Activated CD8-positive, alpha-beta memory T cell treated with anti-CD3 and anti-CD28 coated beads for 36 hours (primary cell): ENCODE data around the gene RAPGEF1. TPM values are rescaled to one million over a fixed set of nuclear protein-coding genes. Genes with fewer than 3 reads are reported as not detected.

ENCODE experiments used
- CTCF ChIA-PET: fragments of 350-600 bp; sonication (Branson Sonifier 250); formaldehyde crosslinking; loops from one replicate; lab custom pipeline; 2021; ENCODE audit warnings: antibody characterized with exemption; lab: Charles Lee
- POLR2A ChIA-PET: fragments of 350-600 bp; sonication (Branson Sonifier 250); formaldehyde crosslinking; loops from one replicate; lab custom pipeline; 2021; ENCODE audit warnings: antibody characterized with exemption; lab: Charles Lee
- total RNA-seq, 2 experiments: library from RNA; stranded (reverse); gene quantifications; one replicate each; pipeline ENCODE4 v1.2.3, GENCODE V29; 2021

RAPGEF1 gene, protein sequence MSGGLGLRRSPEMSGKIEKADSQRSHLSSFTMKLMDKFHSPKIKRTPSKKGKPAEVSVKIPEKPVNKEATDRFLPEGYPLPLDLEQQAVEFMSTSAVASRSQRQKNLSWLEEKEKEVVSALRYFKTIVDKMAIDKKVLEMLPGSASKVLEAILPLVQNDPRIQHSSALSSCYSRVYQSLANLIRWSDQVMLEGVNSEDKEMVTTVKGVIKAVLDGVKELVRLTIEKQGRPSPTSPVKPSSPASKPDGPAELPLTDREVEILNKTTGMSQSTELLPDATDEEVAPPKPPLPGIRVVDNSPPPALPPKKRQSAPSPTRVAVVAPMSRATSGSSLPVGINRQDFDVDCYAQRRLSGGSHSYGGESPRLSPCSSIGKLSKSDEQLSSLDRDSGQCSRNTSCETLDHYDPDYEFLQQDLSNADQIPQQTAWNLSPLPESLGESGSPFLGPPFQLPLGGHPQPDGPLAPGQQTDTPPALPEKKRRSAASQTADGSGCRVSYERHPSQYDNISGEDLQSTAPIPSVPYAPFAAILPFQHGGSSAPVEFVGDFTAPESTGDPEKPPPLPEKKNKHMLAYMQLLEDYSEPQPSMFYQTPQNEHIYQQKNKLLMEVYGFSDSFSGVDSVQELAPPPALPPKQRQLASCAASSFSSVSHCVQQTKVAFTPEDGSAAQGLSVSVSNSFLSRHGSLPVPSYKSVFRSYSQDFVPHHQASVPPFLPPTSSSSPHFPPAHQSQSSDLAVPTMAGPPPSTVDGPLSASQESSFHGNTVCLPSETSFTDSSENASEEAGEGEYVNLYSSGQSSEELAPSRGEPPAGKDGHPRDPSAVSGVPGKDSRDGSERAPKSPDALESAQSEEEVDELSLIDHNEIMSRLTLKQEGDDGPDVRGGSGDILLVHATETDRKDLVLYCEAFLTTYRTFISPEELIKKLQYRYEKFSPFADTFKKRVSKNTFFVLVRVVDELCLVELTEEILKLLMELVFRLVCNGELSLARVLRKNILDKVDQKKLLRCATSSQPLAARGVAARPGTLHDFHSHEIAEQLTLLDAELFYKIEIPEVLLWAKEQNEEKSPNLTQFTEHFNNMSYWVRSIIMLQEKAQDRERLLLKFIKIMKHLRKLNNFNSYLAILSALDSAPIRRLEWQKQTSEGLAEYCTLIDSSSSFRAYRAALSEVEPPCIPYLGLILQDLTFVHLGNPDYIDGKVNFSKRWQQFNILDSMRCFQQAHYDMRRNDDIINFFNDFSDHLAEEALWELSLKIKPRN (N-terminal part only)
- 100 to 1,000 TPM; 125 to 136 TPM for total RNA-seq

DNA sequence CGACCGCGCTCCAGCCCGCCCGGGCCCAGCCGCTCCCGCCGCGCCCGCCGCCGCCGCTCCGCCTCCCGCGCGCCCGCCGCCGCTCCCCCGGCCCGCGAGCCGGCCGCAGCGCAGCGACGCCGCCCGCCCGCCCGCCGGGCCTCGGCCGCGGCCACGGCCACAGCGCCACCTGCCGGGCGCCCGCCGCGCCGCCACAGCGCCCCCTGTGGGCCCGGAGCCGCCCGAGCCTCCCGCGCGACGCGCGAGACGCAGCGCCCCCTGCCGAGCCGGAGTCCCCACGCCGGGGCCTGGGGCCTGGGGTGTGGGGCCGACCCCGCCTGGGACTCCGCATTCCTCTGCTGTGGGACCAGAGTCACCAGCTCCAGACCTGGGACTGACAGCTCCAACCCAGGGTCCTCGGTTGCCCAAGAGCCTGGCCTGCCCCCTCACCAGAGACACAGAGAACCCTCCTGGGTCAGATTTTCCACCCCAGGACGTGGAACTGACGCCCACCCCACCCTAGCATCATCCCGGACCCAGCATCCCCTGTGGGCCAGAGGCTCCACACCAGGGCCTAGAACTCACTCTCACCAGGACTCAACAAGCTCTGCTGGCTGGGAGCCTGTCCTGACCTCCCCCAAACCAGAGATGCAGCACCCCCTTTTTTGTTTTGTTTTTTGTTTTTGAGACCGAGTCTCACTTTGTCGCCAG lies at the start of gene RAPGEF1:
TSS of gene RAPGEF1 (minus strand) at position 118 of the 690 bp plus-strand sequence. CDS start 246 bp downstream, outside the sequence.
- ChIA-PET CTCF (interaction anchor here (0.5 to 3.9 kb wide), 38 partner anchors 9 to 248 kb away, joined by 3 to 35 read pairs (median 4); no protein-coding TSS in a partner anchor), POLR2A (interaction anchor here (0.7 to 1.7 kb wide), 6 partner anchors 11 to 115 kb away, joined by 3 to 14 read pairs (median 6); no protein-coding TSS in a partner anchor)

DNA sequence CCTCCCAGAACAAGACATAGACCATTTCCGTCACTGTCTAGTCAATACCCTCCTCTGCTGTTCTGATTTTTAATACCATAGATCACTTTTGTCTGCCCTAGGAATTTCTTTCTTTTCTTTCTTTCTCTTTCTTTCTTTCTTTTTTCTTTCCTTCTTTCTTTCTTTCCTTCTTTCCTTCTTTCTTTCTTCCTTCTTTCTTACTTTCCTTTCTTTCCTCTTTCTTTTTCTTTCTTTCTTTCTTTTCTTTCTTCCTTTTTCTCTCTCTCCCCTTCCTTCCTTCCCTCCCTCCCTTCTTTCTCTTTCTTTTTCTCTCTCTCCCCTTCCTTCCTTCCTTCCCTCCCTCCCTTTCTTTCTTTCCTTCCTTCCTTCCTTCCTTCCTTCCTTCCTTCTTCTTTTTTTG lies 49.0 kb upstream of the RAPGEF1 start:
- ChIA-PET POLR2A (no interaction called here), CTCF (no interaction called here)

DNA sequence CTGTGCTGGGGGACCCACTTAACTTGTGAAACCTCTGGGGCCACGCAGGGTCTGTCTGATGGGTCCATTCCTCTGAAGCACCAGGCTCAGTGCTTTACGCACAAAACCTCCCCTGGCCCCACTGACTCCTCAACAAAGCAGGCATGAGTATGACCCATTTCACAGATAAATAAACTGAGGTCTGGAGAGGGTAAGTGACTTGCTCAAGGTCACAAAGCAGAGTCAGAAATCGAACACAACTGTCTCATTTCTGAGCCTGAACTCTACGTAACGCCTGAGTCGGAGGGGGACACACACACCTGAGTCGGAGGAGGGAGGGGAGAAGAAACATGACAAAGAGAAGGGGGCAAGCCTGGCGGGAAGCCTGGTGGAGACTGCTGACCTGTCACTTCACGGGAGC lies 48.0 kb upstream of the RAPGEF1 start:
- ChIA-PET POLR2A (no interaction called here), CTCF (no interaction called here)

DNA sequence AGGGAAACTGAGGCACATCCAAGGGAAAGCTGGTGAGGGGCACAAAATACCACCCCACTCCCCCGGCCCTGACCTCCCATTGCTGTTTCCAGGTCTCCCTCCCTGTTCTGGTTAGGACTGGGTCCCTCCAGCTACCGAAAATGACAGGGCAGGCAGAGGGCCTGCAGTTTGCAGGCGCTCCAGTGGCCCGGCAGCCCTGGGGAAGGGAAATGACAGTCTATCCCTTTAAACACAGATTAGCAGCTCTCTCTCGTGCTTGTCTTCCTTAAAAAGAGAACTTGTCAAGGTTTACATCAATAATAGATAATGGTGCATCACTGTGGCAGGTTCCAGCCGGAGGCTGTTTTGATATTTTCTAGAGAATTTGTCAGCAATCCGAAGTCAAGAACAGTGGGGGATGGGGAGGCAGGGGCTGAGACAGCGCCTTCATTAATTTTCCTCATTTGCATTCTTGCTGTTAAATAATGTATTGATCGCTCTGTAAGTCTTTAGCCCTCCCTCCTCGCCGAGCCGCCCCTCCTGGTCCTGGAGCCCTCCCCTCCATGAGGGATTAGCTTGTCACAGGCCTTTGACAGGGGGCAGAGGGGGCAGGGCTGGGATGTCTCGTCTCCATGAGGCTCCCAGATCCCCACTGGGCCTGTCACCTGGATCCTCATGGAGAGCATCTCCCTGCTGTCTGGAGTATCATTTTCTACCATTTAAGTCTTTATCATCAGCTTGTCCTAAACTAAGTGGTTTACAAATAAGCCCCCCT lies 45.0 kb upstream of the RAPGEF1 start:
- CTCF ChIA-PET, result interaction anchor here (1.4 kb wide), 1 partner anchor 452 kb away, joined by 3 read pairs; no protein-coding TSS in a partner anchor

DNA sequence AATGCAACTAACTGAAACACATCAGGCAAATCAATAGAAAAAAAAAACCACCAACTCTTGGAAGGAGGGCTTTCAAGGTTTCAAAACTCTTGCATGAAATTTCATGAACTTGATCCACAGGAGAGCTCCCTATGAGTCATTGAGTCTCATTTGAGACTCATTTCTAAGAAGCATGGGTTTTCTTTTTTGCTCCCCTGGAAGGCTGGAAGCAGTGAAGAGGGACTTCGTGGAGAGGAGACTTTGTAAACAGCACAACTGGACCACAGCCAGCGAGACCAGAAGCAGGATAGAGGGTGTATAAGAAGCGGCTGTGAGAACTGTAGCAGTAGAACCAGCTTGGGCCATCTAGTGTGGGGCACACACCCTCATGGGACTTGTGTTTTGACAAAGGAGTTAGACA lies 41.2 kb upstream of the RAPGEF1 start:
- ChIA-PET POLR2A (interaction anchor here (1.1 kb wide), 1 partner anchor 22 kb away, joined by 9 read pairs; no protein-coding TSS in a partner anchor), CTCF (interaction anchor here (0.7 to 1.1 kb wide), 5 partner anchors 12 to 366 kb away, joined by 3 to 4 read pairs (median 3); no protein-coding TSS in a partner anchor)

More for the DNA sequence above, 45.0 kb upstream of the RAPGEF1 start:
- POLR2A ChIA-PET, result no interaction called here

DNA sequence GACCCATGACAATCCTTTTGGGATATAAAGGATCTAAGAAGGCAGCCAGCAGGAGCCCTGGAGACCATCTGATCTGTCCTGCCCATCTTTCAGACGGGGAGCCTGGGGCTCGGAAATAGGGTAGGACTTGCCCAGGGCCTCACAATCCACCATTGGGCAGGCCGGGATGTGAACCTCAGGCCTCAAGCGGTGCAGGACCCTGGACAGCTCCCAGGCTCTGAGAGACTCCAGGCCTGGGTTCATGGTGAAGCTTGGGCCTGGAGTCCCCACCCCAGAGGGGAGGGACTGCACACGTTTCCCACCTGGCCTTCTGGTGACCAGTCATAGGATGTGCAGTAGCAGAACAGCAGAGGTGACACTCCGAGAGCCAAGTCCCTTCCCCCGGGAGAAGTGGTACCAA lies 36.6 kb upstream of the RAPGEF1 start:
- POLR2A ChIA-PET, result no interaction called here

DNA sequence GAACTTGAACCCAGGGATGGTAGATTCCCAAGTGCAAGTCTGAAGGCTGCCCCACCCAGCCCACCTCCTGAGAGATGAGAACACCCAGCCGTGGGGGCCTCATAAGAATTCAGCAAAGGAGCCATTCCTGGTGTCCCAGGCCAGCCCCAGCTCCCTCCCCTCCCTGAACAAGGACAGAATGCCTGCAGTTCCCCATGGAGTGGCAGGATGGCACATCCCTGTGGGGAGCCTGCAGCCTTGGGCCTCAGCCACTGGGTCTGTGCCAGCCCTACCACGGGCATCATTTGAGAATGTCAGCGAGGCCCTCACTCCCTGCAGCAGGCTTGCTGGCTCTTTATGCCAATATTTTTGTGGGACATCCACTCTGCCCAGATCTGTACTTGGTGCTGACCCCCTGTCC lies 36.2 kb upstream of the RAPGEF1 start:
- ChIA-PET CTCF (interaction anchor here (1.0 kb wide), 1 partner anchor 20 kb away, joined by 3 read pairs; no protein-coding TSS in a partner anchor), POLR2A (no interaction called here)

More for the DNA sequence above, 36.6 kb upstream of the RAPGEF1 start:
- CTCF ChIA-PET, result no interaction called here

DNA sequence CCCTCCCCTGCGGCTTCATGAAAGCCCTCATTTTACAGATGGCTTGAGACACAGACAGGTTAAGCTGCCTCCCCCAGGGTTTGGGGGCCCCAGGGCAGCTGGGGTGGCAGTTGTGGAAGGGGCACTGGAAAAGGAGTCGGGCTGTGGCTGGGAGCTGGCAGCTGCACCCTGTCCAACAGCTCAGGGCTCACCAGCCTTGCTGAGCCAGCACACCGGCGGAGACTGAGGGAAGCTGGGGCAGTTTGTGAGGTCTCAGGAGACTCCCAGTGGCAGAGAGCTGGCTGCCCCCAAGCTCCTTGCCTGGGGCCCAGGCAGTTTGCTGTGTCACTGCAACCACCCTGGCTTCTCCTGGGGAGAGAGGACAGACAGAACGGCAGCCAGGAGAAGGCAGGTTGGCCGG lies 34.8 kb upstream of the RAPGEF1 start:
- ChIA-PET POLR2A (no interaction called here), CTCF (interaction anchor here (1.0 kb wide), 1 partner anchor 19 kb away, joined by 3 read pairs; no protein-coding TSS in a partner anchor)

DNA sequence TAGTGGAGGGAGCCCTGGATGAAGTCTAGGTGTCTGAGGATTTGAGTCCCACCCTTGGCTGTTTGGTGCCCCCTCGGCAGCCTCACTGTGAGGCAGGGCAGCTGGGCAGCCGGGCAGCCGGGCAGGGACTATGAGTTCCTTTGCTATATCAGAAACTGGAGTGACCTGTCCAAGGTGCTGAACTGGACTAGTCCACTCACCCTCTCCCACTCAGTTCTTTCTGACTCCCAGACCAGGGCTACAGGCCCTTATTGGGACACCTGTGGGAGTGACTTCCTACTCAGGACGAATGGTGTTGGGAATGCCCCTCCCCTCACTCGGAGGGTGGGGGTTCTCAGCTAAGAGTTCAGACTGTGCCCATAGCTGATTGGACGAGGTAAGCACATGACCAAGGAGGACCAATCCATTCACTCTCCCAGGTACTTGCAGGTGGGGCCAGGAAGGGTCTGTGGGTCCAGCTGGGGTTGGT lies 34.1 kb upstream of the RAPGEF1 start:
- POLR2A ChIA-PET, result no interaction called here
- CTCF ChIA-PET, result no interaction called here

DNA sequence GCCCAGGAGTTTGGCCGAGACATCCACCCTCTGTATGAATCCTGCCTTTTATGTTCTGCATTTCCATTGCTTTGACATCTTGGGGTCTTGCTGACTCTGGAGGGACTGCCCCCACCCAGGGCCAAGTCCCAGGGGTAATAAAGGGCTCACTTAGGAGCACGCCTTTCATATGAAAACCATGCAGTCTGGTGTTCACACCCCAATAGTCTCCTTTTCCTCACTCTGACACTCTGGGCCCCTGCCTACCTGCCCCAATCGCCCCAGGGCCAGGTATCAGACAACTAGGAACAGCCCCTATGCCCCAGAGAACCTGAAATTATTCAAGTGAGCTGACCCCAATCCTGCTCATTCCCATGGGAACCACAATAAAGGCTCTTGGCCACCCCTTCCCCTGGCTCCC lies 33.1 kb upstream of the RAPGEF1 start:
- ChIA-PET POLR2A (no interaction called here), CTCF (no interaction called here)

DNA sequence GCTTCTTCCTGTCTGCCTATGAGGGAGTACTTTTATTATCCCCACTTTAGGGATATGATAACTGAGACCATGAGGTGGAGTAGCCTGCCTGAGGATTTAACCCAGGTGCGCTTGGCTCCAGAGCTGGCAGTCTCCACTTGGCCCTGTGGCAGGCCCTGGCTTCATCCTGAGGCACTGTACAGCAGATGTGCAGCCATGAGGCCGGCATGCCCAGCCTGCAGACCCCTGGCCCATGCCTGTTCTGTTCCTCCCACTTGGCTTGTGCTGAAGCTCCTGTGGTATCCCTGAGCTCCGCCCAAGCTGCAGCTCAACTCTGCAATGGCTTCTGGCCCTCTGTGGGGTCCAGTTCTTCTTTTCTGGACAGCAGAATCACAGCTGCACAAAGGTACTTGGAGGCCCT lies 31.8 kb upstream of the RAPGEF1 start:
- CTCF ChIA-PET, result interaction anchor here (0.7 kb wide), 1 partner anchor 468 kb away, joined by 4 read pairs; no protein-coding TSS in a partner anchor

DNA sequence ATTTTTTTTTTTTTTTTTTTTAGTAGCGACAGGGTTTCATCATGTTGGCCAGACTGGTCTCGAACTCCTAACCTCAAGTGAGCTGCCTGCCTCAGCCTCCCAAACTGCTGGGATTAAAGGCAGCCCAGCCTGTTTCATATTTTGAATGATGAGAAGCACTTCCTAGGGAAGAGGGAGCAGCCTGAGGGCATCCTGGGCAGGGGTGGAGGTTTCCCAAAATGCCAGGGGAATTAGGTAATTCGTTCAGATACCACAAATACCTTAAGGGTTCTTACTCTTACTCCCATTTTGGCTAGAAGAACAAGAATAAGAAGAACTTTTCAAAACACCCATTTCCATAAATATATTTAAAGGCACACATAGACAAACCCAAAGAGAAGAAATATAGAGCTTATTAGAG lies 29.5 kb upstream of the RAPGEF1 start:
- CTCF ChIA-PET, result interaction anchor here (0.7 to 1.0 kb wide), 3 partner anchors 12 to 469 kb away, joined by 3 read pairs; no protein-coding TSS in a partner anchor
- POLR2A ChIA-PET, result no interaction called here

More for the DNA sequence above, 31.8 kb upstream of the RAPGEF1 start:
- POLR2A ChIA-PET, result no interaction called here

DNA sequence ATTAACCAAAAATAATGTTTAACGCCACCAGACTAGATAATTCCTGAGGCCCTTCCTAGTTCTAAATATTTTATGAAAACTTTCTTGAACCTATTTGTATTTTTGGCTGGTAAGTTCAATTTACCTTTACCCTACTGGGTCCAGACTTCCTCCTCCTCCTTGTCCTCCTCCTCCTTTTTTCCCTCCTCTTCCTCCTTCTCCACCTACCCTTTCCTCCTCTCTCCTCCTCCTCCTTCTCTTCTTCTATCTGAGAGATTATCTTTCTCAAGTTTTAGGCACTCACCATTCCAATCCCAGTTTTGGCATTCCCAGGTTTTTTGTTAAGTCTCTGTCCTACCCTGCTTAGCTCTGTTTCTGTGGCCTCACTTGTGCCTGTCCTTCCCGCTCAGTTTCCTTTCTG lies 24.7 kb upstream of the RAPGEF1 start:
- ChIA-PET CTCF (no interaction called here), POLR2A (no interaction called here)

DNA sequence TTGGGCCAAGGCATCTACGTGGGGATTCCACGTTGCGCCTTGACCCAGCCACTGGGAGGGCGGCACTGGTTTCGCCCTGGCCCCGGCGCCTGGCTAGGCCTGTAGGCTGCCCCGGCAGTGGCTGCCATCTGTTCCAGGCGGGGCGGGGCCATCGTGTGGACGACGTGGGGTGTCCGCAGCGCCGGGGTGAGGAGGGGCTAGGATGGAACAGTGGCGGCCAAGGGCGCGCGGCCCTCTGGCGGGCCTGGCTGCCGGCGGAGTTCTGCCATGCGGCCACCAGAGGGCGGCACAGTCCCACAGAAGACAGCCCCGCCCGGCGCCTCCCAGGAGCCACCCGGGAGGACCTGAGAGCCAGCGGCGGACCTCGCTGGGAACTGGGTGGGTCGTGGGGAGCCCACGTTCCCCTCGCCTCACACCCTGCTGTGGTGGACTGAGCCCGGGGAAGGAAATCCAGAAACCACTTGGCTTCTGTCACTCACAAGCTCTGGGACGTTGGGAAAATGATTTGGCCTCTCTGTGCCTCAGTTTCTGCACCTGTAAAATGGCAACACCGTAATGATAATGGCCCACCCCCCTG lies 22.6 kb upstream of the RAPGEF1 start:
- CTCF ChIA-PET, result interaction anchor here (0.6 to 4.0 kb wide), 17 partner anchors 77 to 518 kb away, joined by 3 to 28 read pairs (median 4); no protein-coding TSS in a partner anchor
- POLR2A ChIA-PET, result no interaction called here

DNA sequence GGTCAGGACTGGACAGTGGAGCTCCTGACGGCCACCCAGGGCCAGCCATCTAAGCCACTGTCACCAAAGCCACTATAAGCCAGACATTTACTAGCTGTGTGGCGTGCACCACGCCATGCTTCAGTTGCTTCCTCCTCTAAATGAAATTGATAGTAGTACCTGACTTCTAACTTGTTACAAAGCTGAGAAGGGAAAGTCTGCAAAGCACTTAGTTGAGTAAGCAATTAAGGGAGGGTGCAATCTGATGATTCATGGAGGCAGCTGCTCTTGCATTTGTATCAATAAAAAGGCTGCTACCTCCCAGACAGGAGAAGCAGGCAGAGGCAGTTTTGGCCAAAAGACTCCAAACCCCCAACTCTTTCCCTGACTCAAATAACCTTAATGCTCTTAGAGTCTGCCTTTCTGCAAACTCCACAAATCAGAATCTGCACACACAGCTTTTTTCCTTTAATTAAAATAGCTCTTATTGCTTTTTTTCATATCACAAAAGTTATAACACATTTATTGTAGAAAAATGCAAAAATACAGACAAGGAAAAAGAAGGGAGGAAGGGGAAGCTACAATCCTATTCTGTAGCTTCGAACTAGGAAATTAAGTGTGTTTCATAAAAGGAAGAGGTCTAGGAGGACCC lies 19.3 kb upstream of the RAPGEF1 start:
- POLR2A ChIA-PET, result interaction anchor here (0.5 to 0.7 kb wide), 2 partner anchors 479 to 675 kb away, joined by 4 to 11 read pairs; no protein-coding TSS in a partner anchor
- CTCF ChIA-PET, result interaction anchor here (0.6 to 2.5 kb wide), 7 partner anchors 45 to 494 kb away, joined by 3 to 11 read pairs (median 3); no protein-coding TSS in a partner anchor

DNA sequence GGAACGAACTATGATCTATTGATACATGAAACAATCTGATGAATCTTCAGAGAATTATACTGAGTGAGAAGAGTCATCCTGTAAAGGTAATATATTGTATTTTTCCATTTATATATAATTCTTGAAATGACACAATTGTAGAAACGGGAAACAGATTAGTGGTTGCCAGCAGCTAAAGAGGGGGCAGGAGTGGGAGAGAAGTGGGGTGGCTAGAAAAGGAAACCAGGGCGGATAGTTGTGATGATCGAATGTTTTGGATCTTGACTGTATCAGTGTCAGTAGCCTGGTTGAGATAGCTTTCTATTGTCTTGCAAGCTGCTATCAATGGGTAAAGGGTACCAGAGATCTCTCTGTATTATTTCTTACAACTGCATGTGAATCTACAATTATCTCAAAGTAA lies 17.7 kb upstream of the RAPGEF1 start:
- CTCF ChIA-PET, result interaction anchor here (0.7 to 2.5 kb wide), 6 partner anchors 172 to 495 kb away, joined by 3 to 13 read pairs (median 7); no protein-coding TSS in a partner anchor
- POLR2A ChIA-PET, result interaction anchor here (0.6 to 1.2 kb wide), 2 partner anchors 226 to 484 kb away, joined by 4 read pairs; partner anchors contain the start of gene UCK1
